ENCODE data around the gene DNHD1.

- TF ChIP-seq, protein P1, sequence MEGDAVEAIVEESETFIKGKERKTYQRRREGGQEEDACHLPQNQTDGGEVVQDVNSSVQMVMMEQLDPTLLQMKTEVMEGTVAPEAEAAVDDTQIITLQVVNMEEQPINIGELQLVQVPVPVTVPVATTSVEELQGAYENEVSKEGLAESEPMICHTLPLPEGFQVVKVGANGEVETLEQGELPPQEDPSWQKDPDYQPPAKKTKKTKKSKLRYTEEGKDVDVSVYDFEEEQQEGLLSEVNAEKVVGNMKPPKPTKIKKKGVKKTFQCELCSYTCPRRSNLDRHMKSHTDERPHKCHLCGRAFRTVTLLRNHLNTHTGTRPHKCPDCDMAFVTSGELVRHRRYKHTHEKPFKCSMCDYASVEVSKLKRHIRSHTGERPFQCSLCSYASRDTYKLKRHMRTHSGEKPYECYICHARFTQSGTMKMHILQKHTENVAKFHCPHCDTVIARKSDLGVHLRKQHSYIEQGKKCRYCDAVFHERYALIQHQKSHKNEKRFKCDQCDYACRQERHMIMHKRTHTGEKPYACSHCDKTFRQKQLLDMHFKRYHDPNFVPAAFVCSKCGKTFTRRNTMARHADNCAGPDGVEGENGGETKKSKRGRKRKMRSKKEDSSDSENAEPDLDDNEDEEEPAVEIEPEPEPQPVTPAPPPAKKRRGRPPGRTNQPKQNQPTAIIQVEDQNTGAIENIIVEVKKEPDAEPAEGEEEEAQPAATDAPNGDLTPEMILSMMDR (conservative IDR thresholded peaks at IDR 0.05; ENCODE audit: low read depth, low read length) = no peak
- TF ChIP-seq POLR2A (IDR thresholded peaks at IDR 0.05; ENCODE audit: low read depth, low read length) (no peak), RAD21 (IDR thresholded peaks at IDR 0.05; ENCODE audit: low read length) (no peak), RCOR1 (IDR thresholded peaks at IDR 0.05; ENCODE audit: insufficient replicate concordance, low read length) (no peak), ELK1 (IDR thresholded peaks at IDR 0.05; ENCODE audit: borderline replicate concordance, low read depth, low read length) (no peak), MXI1 (IDR thresholded peaks at IDR 0.05; ENCODE audit: borderline replicate concordance, low read depth, low read length) (no peak), BHLHE40 (IDR thresholded peaks at IDR 0.05; ENCODE audit: low read depth, low read length) (no peak), SMC3 (IDR thresholded peaks at IDR 0.05; ENCODE audit: low read depth, low read length) (no peak), MAFK (IDR thresholded peaks at IDR 0.05; ENCODE audit: low read depth, low read length) (no peak), CEBPB (IDR thresholded peaks at IDR 0.05; ENCODE audit: low read depth, low read length) (no peak), CHD1 (IDR thresholded peaks at IDR 0.05; ENCODE audit: low read depth, low read length) (no peak)
- TF ChIP-seq, protein P2, sequence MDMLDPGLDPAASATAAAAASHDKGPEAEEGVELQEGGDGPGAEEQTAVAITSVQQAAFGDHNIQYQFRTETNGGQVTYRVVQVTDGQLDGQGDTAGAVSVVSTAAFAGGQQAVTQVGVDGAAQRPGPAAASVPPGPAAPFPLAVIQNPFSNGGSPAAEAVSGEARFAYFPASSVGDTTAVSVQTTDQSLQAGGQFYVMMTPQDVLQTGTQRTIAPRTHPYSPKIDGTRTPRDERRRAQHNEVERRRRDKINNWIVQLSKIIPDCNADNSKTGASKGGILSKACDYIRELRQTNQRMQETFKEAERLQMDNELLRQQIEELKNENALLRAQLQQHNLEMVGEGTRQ (IDR thresholded peaks at IDR 0.05; ENCODE audit: low read depth, low read length) = no peak
These were observed 69.8 kb downstream of the DNHD1 start for GRCh38 chr11:6566704-6567370.
